Activated naive CD4-positive, alpha-beta T cell treated with anti-CD3 and anti-CD28 coated beads, Interleukin-2, amount 50 U/mL, for 24 hours (primary cell): Measurements from ENCODE around the gene TK2.

Experiments
- H3K27ac Mint-ChIP-seq: one replicate; pipeline ENCODE4 v1.8.0; 2021; ENCODE audit warnings: mild to moderate bottlenecking, mixed read lengths
- H3K27me3 Mint-ChIP-seq: one replicate; pipeline ENCODE4 v1.8.0; 2021; ENCODE audit warnings: mixed read lengths
- H3K36me3 Mint-ChIP-seq: one replicate; pipeline ENCODE4 v1.8.0; 2021; ENCODE audit warnings: mixed read lengths
- H3K4me1 Mint-ChIP-seq: one replicate; pipeline ENCODE4 v1.8.0; 2021; ENCODE audit warnings: mixed read lengths
- H3K4me3 Mint-ChIP-seq: one replicate; pipeline ENCODE4 v1.8.0; 2021; ENCODE audit warnings: mild to moderate bottlenecking, mixed read lengths
- H3K9me3 Mint-ChIP-seq: one replicate; pipeline ENCODE4 v1.8.0; 2021; ENCODE audit warnings: mixed read lengths

TK2 gene

DNA sequence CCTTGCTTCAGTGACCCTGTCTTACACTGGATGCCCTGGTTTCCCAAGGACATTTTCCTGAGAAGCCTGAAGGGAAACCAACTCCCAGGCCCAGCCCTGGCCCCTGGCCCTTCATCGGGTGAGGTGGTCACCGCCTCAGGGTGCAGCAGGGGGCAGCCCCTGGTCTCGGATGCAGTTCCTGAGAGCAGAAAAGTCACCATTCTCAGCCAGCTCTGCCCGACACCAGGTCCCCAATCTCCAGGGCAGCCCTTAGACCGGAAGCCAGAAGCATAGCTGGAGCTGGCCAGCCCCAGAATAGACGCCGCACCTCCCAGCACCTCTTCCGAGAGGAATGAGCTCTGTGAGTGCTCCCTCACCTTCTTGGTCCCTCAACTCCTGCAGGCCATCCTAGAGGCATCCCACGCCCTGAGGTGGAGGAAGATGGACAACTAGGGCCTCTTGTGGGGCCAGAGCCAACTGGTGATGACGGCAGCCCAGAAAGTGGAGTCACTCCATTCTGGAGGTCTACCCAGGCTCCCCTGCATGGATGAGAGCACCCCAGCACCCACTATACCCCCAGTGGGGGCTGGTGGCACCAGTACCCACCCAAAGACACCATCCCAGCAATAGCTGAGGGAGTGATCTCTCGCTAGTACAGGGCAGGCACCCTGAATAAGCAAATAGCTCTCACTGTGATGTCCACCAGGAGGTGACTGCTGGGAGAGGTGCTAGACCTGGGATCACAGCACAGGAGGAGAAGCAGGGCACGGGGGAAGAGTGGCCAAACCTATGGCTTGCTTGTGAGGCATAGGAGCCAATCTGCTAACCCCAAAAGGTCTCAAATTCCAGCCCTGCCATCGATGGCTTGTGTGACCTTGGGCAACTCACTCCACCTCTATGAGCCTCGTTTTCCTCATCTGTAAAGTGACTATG lies 56.2 kb downstream of the TK2 start:
- H3K27ac Mint-ChIP-seq: no peak overlapping the region
- no peak overlapping the region for H3K4me3 Mint-ChIP-seq
- H3K36me3 Mint-ChIP-seq: peaks cover 2% of the 10 kb centered on the region
- H3K4me1 Mint-ChIP-seq: no peaks in the 10 kb centered on the region
- no peaks in the 10 kb centered on the region for H3K9me3 Mint-ChIP-seq
- H3K27me3 Mint-ChIP-seq: no peaks in the 10 kb centered on the region

DNA sequence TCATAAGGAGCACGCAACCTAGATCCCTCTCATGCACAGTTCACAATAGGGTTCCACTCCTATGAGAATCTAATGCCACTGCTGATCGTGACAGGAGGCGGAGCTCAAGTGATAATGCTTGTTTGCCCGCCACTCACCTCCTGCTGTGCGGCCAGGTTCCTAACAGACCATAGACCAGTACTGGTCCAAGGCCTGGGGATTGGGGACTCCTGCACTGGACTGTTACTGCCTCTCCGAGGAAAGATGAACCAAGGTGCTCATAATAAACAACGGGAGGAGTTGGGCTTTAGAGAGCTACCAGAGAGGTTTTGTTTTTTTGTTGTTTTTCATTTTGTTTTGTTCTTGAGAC lies 58.2 kb downstream of the TK2 start:
- no peaks in the 10 kb centered on the region for H3K36me3 Mint-ChIP-seq
- no peaks in the 10 kb centered on the region for H3K4me1 Mint-ChIP-seq
- H3K27ac Mint-ChIP-seq: no peak overlapping the region
- H3K9me3 Mint-ChIP-seq: no peaks in the 10 kb centered on the region
- H3K4me3 Mint-ChIP-seq: no peak overlapping the region
- no peaks in the 10 kb centered on the region for H3K27me3 Mint-ChIP-seq

DNA sequence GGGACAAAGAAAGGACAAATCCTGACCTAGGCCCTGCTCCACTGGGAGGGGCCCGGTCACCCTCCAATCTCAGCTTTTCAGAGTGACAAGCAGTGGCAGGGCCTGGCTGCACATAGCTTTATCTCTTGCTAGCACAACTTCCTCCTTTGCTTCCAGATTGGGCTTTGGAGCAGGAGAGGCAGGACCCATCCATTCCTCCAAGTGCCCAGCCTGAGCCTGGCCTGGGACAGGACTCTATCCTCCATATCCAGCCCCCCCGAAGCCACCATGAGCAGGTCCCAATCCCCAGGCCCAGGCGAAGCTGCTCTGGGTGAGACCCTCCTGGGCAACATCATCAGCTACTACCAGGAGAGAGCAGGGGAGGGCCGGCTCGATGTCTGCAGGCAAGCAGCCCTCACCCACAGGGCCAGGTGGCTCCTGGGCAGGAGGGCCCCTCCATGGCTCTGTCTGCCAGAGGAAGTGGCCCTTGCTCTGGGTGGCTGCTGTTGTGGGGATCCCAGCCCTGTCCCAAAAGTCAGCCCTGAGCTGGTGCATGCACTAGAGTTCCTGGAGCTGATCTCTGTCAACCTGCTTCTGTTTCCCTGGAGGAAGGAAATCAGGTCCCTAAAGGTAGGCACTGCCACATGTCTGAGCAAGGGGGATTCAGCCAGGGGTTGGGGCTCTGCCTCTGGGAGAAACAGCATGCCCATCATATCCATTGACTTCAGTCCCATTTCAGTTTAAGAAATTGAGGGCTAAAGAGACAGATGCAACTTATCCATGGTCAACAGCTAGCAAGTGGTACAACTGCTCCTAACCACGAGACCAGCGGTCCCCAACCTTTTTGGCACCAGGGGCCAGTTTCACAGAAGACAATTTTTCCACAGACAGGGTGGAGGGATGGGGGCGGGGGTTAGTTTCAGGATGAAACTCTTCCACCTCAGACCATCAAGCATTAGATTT lies 58.9 kb downstream of the TK2 start:
- H3K27ac Mint-ChIP-seq: no peak overlapping the region
- no peaks in the 10 kb centered on the region for H3K9me3 Mint-ChIP-seq
- no peak overlapping the region for H3K4me3 Mint-ChIP-seq

DNA sequence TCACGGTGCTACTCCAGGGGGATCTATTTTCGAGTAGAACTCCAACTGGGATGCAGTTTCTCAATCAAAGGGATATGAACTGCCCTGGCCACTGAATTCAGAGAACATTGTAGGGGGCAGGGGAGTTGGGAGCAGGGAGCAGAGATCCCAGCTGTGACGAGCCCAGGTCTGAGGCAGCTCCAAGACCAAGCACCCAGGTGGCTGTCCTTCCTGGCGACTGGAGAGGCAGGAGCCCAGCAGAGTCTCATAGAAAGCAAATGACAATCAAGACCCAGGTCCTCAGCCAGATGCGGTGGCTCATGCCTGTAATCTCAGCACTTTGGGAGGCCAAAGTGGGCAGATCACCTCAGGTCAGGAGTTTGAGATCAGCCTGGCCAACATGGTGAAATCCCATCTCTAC lies 60.1 kb downstream of the TK2 start:
- no peaks in the 10 kb centered on the region for H3K4me1 Mint-ChIP-seq
- no peaks in the 10 kb centered on the region for H3K27me3 Mint-ChIP-seq
- no peak overlapping the region for H3K4me3 Mint-ChIP-seq
- no peaks in the 10 kb centered on the region for H3K36me3 Mint-ChIP-seq
- H3K27ac Mint-ChIP-seq: no peak overlapping the region
- no peaks in the 10 kb centered on the region for H3K9me3 Mint-ChIP-seq

More for the DNA sequence above, 58.9 kb downstream of the TK2 start:
- Mint-ChIP-seq H3K36me3 (no peaks in the 10 kb centered on the region), H3K4me1 (no peaks in the 10 kb centered on the region), H3K27me3 (no peaks in the 10 kb centered on the region)

DNA sequence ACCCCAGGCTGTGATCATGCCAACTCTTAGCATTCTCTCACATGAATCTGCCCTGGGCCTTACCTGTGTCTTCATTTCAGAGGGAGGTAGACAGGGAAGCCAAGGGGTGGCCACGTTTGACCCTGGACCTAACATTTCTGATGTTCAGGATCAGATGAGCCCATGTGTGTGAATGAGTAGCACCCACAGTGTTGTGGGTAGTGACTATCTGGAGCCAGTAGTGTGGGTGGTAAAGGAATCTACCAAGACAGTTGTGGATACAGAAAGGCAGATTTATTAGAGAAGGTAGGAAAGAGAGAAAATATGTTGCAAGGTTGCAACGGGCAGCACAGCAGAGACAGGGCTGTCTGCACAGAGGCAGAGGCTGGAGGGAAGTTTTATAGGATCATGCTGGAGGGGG lies 60.5 kb downstream of the TK2 start:
- Mint-ChIP-seq H3K27ac (no peak overlapping the region), H3K4me3 (no peak overlapping the region), H3K4me1 (peaks cover under 1% of the 10 kb centered on the region), H3K9me3 (no peaks in the 10 kb centered on the region), H3K27me3 (no peaks in the 10 kb centered on the region), H3K36me3 (no peaks in the 10 kb centered on the region)

DNA sequence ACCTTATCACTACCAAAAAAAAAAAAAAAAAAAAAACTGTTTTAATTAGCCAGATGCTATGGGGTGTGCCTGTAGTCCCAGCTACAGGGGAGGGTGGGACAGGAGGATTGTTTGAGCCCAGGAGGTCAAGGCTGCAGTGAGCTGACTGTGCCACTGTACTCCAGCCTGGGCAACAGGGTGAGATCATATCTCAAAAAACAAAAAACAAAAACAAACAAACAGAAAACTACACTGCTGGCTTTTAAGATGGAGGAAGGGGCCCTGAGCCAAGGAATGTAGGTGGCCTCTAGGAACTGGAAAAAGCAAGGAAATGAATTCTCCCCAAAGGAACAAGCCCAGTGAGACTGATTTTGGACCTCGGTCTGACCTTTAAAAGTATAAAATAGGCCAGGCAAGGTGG lies 61.4 kb downstream of the TK2 start:
- no peaks in the 10 kb centered on the region for H3K36me3 Mint-ChIP-seq
- H3K9me3 Mint-ChIP-seq: no peaks in the 10 kb centered on the region
- no peaks in the 10 kb centered on the region for H3K27me3 Mint-ChIP-seq
- peaks cover 9% of the 10 kb centered on the region for H3K4me1 Mint-ChIP-seq
- no peak overlapping the region for H3K4me3 Mint-ChIP-seq
- H3K27ac Mint-ChIP-seq: no peak overlapping the region

DNA sequence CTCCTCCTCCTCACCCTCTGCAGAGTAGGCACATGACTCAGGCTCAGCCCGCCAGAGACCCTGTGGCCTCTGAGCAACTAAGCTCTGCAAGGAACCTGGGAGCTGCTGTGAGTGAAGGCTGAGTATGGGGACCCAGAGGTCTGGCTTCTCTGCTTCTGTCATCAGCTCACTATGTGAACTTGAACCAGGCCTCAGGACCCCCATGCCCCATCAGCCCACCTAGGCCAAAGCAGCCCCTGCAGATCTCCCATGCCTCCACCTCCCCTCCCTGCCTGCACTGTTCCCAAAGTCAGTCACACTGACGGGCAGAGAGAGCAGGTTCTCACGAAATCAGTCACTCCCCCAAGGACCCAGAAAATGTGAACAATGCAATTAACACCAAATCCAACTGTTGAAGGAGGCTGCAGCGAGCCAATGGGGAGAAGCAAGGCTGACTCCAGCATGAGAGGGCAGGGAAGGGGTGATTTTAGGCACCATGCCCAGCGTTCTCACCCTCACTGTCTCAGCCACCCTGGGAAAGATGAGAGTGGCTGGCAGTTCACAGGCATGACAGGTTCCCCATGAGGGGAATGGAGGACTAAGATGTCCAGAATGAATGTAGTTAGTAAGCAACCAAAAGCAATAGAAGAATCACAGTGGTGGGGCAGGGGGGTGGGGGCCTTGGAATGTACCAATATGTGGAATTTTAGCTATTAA lies 62.2 kb downstream of the TK2 start:
- Mint-ChIP-seq H3K27me3 (no peaks in the 10 kb centered on the region), H3K4me3 (no peak overlapping the region), H3K9me3 (no peaks in the 10 kb centered on the region), H3K4me1 (peaks cover 16% of the 10 kb centered on the region), H3K36me3 (no peaks in the 10 kb centered on the region), H3K27ac (no peak overlapping the region)

DNA sequence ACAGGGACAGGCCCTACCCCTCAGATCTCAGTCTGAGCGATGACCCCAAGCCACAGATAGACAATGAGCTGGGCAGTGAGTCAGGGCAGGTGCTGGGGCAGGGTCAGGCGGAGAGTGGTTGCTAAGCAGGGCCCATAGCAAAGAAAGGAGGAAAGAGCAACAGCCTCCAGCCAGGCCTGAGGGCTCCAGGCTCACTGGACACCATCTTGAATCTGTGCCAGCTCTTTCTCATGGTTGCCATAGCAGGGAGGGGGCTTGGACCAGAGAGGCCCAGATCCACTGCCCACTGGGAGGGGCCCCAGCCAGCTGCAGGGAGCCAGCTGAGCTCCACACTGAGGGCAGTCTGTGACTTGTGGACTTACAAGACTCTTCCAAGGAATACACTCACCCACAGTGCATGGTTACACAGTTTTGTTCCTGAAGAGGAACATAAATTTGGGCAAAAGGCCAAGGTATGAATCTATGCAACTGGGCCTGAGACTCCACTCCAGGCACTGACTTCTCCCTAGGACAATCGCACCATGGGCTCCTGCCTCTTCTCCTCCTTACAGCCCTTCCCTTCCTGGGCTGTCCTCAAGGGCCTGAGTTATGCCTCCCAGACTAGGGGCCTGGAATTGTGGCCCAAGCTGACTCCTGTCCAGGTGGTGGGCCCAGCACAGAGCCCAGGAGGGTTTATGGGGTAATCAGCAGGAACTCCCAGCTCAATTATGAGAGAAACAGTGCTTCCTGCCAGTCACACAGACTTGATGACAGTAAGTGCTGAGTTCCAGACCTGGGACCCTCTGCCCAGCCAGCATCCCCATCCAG lies 62.9 kb downstream of the TK2 start:
- Mint-ChIP-seq H3K27ac (no peak overlapping the region), H3K27me3 (no peaks in the 10 kb centered on the region), H3K9me3 (no peaks in the 10 kb centered on the region), H3K36me3 (no peaks in the 10 kb centered on the region), H3K4me1 (peaks cover 16% of the 10 kb centered on the region), H3K4me3 (no peak overlapping the region)

DNA sequence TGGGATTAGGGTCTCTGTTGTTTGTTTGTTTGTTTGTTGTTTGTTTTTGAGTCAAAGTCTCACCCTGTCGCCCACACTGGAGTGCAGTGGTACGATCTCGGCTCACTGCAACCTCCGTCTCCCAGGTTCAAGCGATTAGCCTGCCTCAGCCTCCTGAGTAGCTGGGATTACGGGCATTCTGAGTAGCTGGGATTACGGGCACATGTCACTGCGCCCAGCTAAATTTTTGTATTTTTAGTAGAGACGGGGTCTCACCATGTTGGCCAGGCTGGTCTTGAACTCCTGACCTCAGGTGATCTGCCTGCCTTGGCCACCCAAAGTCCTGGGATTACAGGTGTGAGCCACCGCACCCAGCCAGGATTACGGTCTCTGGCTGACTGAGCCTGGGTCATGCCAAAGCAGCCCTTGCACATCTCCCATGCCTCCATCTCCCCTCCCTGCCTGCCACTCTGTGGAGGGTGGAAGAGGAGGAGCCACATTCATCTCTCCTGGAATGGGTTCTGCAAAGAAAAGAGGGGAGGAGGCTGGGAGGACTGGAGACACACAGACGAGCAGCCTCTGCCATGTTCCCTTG lies 63.6 kb downstream of the TK2 start:
- H3K36me3 Mint-ChIP-seq: no peaks in the 10 kb centered on the region
- H3K4me3 Mint-ChIP-seq: no peak overlapping the region
- peaks cover 16% of the 10 kb centered on the region for H3K4me1 Mint-ChIP-seq

DNA sequence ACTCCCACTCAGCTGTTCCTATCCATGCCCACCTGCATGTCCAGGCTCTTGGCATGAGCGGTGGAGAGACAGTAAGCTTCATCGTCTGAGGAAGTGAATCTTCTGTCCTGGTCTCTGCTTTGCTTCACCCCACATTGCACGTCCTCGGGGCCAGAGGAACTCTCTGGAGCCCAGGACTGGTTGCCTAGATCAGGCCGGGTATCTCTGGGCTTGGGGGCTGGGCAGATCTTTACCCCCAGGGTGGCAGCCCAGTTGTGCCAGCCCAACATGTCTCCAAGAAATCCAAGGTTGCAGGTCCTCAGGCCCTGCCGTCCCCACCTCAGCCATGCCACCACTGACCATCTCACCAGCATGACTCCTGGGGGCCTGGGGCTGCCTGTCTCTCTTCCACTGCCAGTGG lies 64.5 kb downstream of the TK2 start:
- no peaks in the 10 kb centered on the region for H3K9me3 Mint-ChIP-seq
- peaks cover 16% of the 10 kb centered on the region for H3K4me1 Mint-ChIP-seq
- H3K36me3 Mint-ChIP-seq: no peaks in the 10 kb centered on the region
- no peaks in the 10 kb centered on the region for H3K27me3 Mint-ChIP-seq
- H3K4me3 Mint-ChIP-seq: no peak overlapping the region
- H3K27ac Mint-ChIP-seq: no peak overlapping the region

More for the DNA sequence above, 63.6 kb downstream of the TK2 start:
- Mint-ChIP-seq H3K27me3 (no peaks in the 10 kb centered on the region), H3K27ac (no peak overlapping the region), H3K9me3 (no peaks in the 10 kb centered on the region)

DNA sequence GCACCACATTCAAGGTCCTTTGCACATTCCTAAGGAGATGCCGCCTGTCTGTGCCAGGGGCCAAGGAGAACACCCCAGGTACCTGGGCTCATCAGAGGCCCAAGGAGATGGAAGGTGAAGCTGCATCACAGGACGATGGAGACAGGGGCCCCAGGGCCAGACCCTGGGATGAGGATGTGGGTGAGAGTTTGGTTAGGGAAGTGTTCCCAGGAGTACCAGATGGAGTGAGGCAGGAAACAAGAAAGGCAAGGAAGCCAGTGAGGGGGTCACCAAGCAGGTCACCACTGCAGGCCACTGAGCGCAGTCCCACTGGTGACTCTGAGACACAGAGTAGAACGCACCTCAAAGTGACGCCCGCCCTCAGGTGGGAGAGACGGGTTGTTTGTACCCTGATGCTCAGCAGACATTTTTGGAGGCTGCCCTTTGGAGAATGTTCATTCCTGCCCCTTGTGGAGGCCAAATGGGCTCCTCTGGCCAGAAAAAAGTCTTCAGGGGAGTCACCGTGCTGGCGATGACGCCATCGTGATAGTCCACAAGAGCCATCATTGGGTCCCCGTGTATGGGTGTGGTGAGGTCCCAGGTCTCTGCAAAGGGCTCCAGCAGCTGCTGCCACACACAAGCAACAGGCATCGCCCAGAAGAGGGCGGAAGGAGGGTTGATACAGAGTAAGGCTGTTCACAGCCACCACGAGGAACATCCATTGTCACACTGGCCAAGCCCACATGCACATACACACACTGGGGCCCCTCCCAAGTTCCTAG lies 65.3 kb downstream of the TK2 start:
- Mint-ChIP-seq H3K4me3 (no peak overlapping the region), H3K4me1 (peaks cover 16% of the 10 kb centered on the region), H3K36me3 (no peaks in the 10 kb centered on the region), H3K9me3 (no peaks in the 10 kb centered on the region), H3K27ac (no peak overlapping the region), H3K27me3 (no peaks in the 10 kb centered on the region)

DNA sequence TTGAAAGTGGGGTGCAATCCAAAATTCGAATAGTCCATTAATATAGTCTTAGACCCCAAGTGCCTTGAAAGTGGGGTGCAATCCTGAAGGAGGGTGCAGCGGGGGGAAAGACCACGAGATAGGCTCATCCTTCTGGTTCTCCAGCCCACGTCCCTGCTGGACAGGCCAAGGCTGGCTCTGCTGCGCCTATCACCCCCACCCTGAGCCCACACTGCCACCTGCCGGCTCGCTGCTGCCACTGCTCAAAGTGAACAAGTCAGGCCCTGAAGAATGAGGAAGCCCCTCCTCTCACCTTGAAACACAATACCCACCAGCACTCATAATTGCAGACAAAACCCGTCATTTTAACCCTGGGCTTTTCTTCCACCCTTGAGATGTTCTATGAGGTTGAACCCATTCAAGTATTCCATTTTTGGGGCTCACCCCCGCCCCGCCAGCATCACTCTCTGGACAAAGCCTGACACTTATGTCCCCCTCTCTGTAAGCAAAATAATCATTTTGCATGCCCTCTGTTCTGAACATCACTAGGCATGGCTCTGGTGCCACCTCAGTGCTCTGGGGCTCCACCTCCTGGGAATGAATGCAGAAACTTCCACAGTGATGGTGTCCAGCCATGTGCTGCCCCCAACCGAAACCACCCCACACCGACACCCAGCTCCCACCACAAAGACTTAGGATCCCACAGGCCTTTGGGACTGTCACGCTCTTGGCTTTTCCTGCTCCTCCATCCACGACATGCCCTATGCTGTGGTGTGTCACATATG lies 66.1 kb downstream of the TK2 start:
- H3K36me3 Mint-ChIP-seq: no peaks in the 10 kb centered on the region
- H3K27me3 Mint-ChIP-seq: no peaks in the 10 kb centered on the region
- peaks cover 18% of the 10 kb centered on the region for H3K4me1 Mint-ChIP-seq
- no peaks in the 10 kb centered on the region for H3K9me3 Mint-ChIP-seq
- H3K4me3 Mint-ChIP-seq: no peak overlapping the region
- H3K27ac Mint-ChIP-seq: peak overlapping the region; percentile 80

DNA sequence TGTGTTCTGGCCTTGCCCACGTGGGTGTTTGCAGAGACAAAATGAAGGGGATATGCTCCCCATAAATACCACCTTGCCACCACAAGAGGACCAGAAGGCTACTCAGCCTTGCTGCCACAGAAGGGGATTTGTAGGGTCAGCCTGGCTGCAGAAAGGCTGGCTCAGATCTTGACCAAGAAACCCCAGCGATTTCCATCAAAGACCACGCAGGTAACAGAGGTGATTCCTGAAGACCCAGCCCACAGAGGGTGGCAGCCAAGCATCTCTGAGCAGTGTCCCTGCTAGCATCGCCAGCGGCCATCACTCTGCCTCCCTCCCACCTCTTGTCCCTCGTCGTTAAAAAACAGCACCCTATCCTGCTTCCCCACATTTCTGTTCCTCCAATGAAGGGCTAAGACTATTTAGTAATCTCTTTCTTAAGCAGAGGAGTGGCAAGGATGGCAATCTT lies 68.0 kb downstream of the TK2 start:
- no peaks in the 10 kb centered on the region for H3K27me3 Mint-ChIP-seq
- peaks cover 24% of the 10 kb centered on the region for H3K4me1 Mint-ChIP-seq
- no peaks in the 10 kb centered on the region for H3K36me3 Mint-ChIP-seq
- H3K9me3 Mint-ChIP-seq: no peaks in the 10 kb centered on the region
- H3K4me3 Mint-ChIP-seq: no peak overlapping the region
- H3K27ac Mint-ChIP-seq: no peak overlapping the region
